Ascending aorta (tissue), 2 donors: ENCODE measurements around the gene ESRRA. TPM values are rescaled to one million over a fixed set of nuclear protein-coding genes. Genes with fewer than 3 reads are reported as not detected.

ENCODE experiments used
- DNase-seq, 2 donors: peaks; one replicate each; pipeline ENCODE4 v3.0.0-alpha.2; 2019; ENCODE audit warnings: low spot score in 2 of 2
- H3K27ac ChIP-seq, 2 donors: fragments of 200-600 bp; sonication (generic); one replicate each; pipeline ENCODE4 v1.5.1; 2016 to 2017; ENCODE audit warnings: mild to moderate bottlenecking in 1 of 2
- H3K27me3 ChIP-seq: fragments of 200-600 bp; sonication (generic); one replicate; pipeline ENCODE4 v1.5.1; 2017
- H3K36me3 ChIP-seq, 2 donors: fragments of 200-600 bp; sonication (generic); one replicate each; pipeline ENCODE4 v1.5.1; 2016
- H3K4me1 ChIP-seq, 2 donors: fragments of 200-600 bp; sonication (generic); one replicate each; pipeline ENCODE4 v1.5.1; 2016 to 2017; ENCODE audit warnings: mild to moderate bottlenecking in 1 of 2
- H3K4me3 ChIP-seq, 2 donors: fragments of 200-600 bp; sonication (generic); one replicate each; pipeline ENCODE4 v1.5.1; 2016 to 2017; ENCODE audit warnings: mild to moderate bottlenecking in 1 of 2
- H3K9me3 ChIP-seq, 2 donors: fragments of 200-600 bp; sonication (generic); one replicate each; pipeline ENCODE4 v1.5.1; 2016
- CTCF ChIP-seq, 3 experiments: fragments of 200-600 bp in 2 of 3; fragments of 450-650 bp in 1 of 3; sonication (generic) in 2 of 3; IDR thresholded peaks; one replicate each; pipeline ENCODE4 v1.5.1; 2016 to 2019; ENCODE audit warnings: antibody characterized with exemption in 3 of 3, mild to moderate bottlenecking in 1 of 3, moderate library complexity in 1 of 3
- intact Hi-C: fragments of 100-400 bp; cut with DNase I; formaldehyde crosslinking; loops from one replicate; pipeline ENCODE4 v1.15.1; 2023
- total RNA-seq: library from RNA; depleted of rRNA; stranded (reverse); fragments of >200 nt; gene quantifications from one replicate; pipeline ENCODE4 v1.1.0, GENCODE V29; 2016

Gene ESRRA
- total RNA-seq, 1 donor from 2014 or later = 53.4 TPM

GRCh38 chr11:64264371-64264852 lies 40.9 kb upstream of the ESRRA start:
- Histone ChIP-seq H3K4me3 (no peak overlapping the region), H3K27ac (no peak overlapping the region), H3K27me3 (no peaks in the 10 kb centered on the region), H3K4me1 (peaks cover 11 to 23% of the 10 kb centered on the region in 2 donors), H3K36me3 (peaks cover 58 to 74% of the 10 kb centered on the region in 2 donors), H3K9me3 (no peaks in the 10 kb centered on the region)
- intact Hi-C loops = no loop called here
- no peak for DNase-seq
- TF ChIP-seq CTCF (IDR thresholded peaks at IDR 0.05) = no peak

- intact Hi-C loops = no loop called here
- Histone ChIP-seq H3K27ac (no peak overlapping the region), H3K4me3 (no peak overlapping the region), H3K9me3 (no peaks in the 10 kb centered on the region), H3K4me1 (peaks cover 11 to 23% of the 10 kb centered on the region in 2 donors), H3K36me3 (peaks cover 48 to 65% of the 10 kb centered on the region in 2 donors), H3K27me3 (no peaks in the 10 kb centered on the region)
- DNase-seq = no peak
- TF ChIP-seq CTCF (IDR thresholded peaks at IDR 0.05) = no peak
These were observed 39.9 kb upstream of the ESRRA start for GRCh38 chr11:64265176-64266160.

GRCh38 chr11:64266339-64266738 lies 39.0 kb upstream of the ESRRA start:
- H3K27me3 ChIP-seq = no peaks in the 10 kb centered on the region

GRCh38 chr11:64267207-64267945 lies 37.9 kb upstream of the ESRRA start:
- Histone ChIP-seq H3K27me3 (no peaks in the 10 kb centered on the region), H3K9me3 (no peaks in the 10 kb centered on the region), H3K4me3 (no peak overlapping the region), H3K4me1 (peaks cover 17 to 32% of the 10 kb centered on the region in 2 donors), H3K27ac (peak overlapping the region; percentile 90 to 98), H3K36me3 (peaks cover 37 to 49% of the 10 kb centered on the region in 2 donors)
- DNase-seq = no peak
- intact Hi-C loops = no loop called here
- no peak for TF ChIP-seq CTCF (IDR thresholded peaks at IDR 0.05)

More at GRCh38 chr11:64266339-64266738, 39.0 kb upstream of the ESRRA start:
- Histone ChIP-seq H3K4me1 (peaks cover 11 to 23% of the 10 kb centered on the region in 2 donors), H3K9me3 (no peaks in the 10 kb centered on the region), H3K36me3 (peaks cover 47 to 59% of the 10 kb centered on the region in 2 donors), H3K27ac (no peak overlapping the region), H3K4me3 (no peak overlapping the region)
- no peak for TF ChIP-seq CTCF (IDR thresholded peaks at IDR 0.05)
- DNase-seq = no peak
- intact Hi-C loops = no loop called here

- H3K36me3 ChIP-seq = peaks cover 28 to 40% of the 10 kb centered on the region in 2 donors
- H3K4me3 ChIP-seq = peak overlapping the region; percentile 71 to 99
- no peaks in the 10 kb centered on the region for H3K27me3 ChIP-seq
- intact Hi-C loops = no loop called here
- H3K27ac ChIP-seq = peak overlapping the region; percentile 90 to 98
- H3K4me1 ChIP-seq = peaks cover 17 to 32% of the 10 kb centered on the region in 2 donors
- no peaks in the 10 kb centered on the region for H3K9me3 ChIP-seq
- no peak for TF ChIP-seq CTCF (IDR thresholded peaks at IDR 0.05)
- no peak for DNase-seq
These were observed 37.1 kb upstream of the ESRRA start for GRCh38 chr11:64268025-64268892.
